NCI-H748 treated with DMSO at 0.1 percent for 48 hours (cell line): ENCODE data around the gene CUL7.
"Not testable (repeated sequence)": the region's sequence is repeated elsewhere in the genome, so short reads cannot be mapped to it uniquely, and the experiment has no call there.

Experiments
- DNase-seq: peaks from one replicate; lab custom pipeline; 2025; lab: John Stamatoyannopoulos, UW

The CUL7 gene

GRCh38 chr6:43045371-43045930, 8.2 kb downstream of the CUL7 start:
- DNase-seq, result no peak

DNA sequence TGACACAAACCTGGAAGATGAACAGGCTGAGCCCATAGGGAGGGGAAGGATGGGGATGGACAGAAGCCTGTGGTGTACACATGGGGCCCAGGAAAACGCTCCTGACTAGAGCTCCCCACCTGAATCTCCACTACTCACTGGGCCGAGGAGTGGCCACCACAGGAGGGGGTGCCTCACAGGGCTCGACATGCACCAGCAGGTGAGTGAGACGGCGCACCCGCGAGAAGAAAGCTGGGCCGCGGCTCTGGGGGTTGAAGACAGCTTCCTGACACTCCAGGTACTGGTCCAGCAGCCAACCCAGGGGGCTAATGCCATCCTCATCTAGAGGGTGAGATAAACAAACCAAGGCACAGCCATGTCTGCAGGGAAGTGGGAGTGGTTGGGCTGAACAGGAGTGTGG, 10.3 kb downstream of the CUL7 start:
- no peak for DNase-seq

DNA sequence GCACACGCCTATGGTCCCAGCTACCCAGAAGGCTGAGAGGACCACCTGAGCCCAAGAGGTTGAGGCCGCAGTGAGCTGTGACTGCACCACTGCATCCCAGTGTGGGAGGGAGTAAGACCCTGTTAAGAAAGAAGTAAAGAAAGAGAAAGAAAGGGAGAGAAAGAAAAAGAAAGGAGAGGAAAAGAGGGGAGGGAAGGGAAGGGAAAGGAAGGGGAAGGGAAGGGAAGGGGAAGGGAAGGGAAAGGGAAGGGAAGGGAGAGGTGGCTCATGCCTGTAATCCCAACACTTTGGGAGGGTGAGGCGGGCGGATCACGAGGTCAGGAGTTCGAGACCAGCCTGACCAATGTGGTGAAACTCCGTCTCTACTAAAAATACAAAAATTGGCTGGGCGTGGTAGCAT, 12.2 kb downstream of the CUL7 start:
- DNase-seq, result not testable (repeated sequence)

DNA sequence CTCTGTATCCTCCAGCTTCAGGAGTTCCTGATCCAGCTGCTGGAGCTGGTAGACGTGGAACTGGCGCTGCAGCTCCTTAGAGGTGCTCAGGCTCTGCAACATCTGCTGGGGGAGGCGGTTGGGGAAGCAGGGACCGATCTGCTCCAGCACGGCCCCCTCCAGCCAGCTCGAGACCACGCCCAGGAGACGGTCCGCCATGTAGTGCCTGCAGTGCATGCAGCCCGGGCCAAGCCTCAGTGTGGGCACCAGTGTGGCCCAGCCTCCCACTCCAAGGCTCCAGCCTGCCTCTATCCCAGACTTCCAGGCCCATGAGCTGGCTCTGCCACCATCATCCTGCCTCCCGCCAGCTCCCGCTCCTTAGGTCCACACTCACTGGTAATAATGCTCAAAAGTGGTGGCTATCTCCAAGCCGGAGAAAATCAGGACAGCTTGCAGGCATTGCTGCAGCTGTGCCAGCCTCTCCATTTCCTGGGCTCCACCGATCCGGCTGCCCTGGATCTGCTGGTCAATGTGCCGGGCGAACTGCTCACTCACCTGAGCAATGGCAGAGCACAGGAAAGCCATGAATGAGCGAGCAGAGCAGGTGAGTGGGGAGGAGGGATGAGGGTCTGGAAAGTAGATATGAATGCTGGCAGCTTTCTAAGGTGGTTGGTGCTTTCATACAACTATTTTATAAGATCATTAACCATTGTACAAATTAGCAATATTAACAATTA, 13.0 kb downstream of the CUL7 start:
- no peak for DNase-seq

- DNase-seq, result no peak
Measured at GRCh38 chr6:43038727-43039126, 14.9 kb downstream of the CUL7 start.

- DNase-seq, result no peak
Measured at GRCh38 chr6:43037706-43038105, 15.9 kb downstream of the CUL7 start.

DNA sequence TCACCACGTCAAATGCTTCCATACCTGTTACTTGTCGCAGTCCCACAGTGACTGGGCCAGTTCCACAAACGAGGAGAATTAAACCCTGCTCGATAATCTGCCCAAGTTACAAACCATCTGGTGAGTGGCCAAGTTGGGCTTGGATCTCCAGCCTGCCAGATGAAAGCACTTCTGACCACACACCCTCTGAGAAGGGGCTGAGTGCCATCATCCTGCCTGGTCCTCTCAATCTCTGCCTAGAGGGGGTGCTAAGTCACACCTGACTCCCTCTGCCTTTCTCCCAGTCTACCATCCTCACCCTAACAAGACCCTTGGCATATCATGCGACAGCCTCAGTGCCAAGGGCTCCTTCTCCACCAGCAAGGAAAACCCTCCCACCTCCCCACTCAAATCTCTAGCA, 16.5 kb downstream of the CUL7 start:
- no peak for DNase-seq

GRCh38 chr6:43036712-43037111, 16.9 kb downstream of the CUL7 start:
- no peak for DNase-seq

DNA sequence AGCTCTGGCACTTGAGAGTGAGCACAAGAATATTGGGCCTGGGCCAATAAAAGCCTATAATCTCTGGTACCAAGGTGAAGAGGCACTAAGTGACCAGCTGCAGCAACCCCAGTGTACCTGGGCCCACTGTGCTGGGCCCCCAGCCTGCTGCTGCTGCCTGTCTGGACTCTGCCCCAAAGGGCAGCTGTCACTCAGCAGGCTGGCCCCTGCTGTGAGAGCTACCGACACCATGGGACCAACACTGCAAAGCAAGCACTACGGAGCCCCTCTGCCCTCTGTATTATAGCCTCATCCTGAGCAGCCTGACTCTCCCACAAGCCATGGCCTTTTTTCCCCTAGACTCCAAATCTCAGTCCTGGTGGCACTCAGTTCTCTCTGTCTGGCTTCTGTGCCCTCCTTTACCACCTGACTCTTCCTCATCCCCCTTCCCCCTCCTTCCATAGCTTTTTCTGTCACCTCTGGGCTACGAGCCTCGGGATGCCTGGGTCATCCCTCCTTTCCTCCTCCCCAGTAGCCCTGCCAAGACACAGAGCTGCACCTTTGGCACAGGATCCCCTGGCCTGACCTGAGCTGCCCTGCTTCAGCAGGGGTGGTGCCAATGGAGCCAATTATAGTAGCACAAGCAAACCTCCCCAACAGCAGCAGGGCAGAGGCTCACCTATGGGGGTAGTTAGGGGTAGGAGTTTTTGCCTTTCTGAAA, 18.0 kb downstream of the CUL7 start:
- no peak for DNase-seq

- no peak for DNase-seq
Measured at GRCh38 chr6:43034190-43034525, 19.5 kb downstream of the CUL7 start.

- no peak for DNase-seq
Measured at GRCh38 chr6:43033496-43034189, 20.0 kb downstream of the CUL7 start.

- DNase-seq, result no peak
Measured at GRCh38 chr6:43032326-43032725, 21.3 kb downstream of the CUL7 start.

DNA sequence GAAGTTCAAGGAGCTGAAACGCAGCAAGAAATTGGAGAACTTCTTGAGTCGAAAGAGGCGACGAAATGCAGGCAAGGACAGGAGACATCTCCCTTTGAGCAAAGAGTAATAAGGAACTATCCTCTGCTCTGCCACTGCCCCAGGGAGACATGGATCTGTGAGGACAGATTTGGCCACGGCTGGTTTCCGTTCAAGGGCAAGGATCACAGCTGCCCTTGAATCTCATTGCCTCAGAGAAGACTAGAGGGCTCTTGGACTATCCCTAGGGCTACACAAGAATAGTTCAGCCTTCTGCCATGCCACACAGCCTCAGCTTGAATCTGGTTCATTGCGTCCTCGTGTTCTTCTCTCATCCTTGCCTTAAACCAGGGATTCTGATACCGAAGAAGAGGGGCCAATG, 24.5 kb downstream of the CUL7 start:
- DNase-seq, result no peak

GRCh38 chr6:43026365-43026764, 27.3 kb downstream of the CUL7 start:
- DNase-seq, result no peak

DNA sequence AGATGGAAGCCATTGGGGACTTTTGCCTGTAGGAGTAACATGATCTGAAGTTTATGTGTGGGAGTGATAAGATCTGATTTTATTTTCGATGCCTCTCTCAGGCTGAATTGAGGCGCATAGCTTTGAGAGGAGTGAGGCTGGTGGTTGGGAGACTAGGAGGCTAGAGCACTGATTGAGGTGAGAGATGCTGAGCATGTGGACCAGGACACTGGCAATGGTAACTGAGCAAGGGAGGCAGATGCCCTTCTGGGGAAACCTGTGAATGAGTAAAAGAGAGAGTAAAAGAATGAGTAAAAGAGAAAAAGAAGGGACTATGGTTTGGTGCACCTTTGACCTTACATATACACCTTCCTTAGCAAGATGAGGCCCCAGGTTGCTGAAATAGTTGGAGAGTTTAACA, 29.2 kb downstream of the CUL7 start:
- no peak for DNase-seq

DNA sequence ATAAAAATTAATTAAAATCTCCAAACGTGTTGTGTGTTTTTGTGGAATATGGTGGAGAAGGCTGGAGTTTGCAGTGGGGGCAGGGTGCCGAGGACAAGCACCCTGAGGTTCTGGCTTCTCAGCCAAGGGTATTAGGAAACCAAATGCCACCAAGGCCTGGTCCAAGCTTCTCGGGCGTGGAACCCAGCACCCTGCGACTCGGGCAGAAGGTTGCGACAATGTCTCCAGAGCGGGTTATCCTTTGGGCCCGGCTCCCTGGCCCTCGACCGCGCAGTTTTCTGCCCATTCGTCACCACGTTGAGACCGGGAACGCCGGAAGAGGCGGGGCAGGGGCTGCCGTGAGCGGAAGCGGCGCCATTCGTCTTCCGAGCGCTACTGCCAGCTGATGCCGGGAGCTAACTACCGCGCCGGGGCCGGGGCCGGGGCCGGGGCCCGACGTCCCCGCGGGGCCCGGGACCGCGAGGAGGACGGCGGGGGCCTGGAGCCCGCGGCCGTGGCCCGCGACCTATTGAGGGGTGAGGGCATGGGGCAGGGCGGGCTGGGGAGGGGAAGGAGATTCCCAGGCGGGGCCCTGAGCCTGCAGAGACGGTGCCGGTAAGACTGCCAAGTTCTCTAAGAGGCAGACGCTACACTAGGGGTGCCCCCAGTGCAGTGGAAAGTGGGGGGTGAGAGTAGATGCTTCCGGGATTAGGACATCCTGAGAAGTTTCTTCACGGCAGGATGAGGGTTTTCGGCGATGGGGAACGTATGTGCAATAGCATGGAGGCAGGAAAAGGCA, 32.2 kb downstream of the CUL7 start, which contains the start of gene RRP36:
RRP36 (plus strand) TSS at position 354 of the 778 bp plus-strand sequence; CDS start at position 386, 32 bp downstream.
- peak; percentile 59 for DNase-seq

GRCh38 chr6:43020847-43021246, 32.8 kb downstream of the CUL7 start:
- DNase-seq, result no peak

- DNase-seq, result no peak
Measured at GRCh38 chr6:43020052-43020705, 33.5 kb downstream of the CUL7 start.

DNA sequence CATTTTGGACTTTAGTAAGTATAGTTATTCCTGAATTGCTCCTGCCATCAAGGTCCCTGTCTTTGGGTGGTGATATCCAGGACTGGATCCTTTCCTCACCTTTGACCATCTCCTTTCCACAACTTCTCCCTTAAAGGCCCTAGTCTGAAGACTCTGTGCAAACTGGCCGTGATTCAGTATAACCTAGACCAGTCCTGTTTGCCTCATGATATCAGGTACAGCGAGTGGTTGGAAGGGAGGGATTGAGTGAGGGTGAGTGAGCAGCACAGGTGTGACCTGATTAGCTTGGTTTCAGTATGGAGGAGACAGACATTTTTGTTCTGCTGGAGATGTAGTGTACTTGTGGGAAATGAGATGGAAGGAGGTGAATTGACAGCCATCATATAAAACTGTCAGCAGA, 34.5 kb downstream of the CUL7 start:
- DNase-seq, result no peak

- no peak for DNase-seq
Measured at GRCh38 chr6:43016943-43017334, 36.7 kb downstream of the CUL7 start.

GRCh38 chr6:43016176-43016942, 37.3 kb downstream of the CUL7 start:
- DNase-seq, result no peak
